Parathyroid adenoma (tissue), 2 donors: ENCODE data around the gene CREB3.
A peak's percentile ranks its signal among the peaks of the same experiment; 100 is the strongest.

ENCODE experiments used
- H2AFZ ChIP-seq: fragments of 300-600 bp; sonication (generic); one replicate; pipeline ENCODE4 v1.7.0; 2017; ENCODE audit warnings: antibody characterized with exemption, mild to moderate bottlenecking
- H3K27ac ChIP-seq: fragments of 300-600 bp; sonication (generic); one replicate; pipeline ENCODE4 v1.7.0; 2017
- H3K27me3 ChIP-seq: fragments of 300-600 bp; sonication (generic); one replicate; pipeline ENCODE4 v1.7.0; 2017; ENCODE audit warnings: low read length; ENCODE audit not compliant: control insufficient read depth, insufficient read depth
- H3K36me3 ChIP-seq: fragments of 300-600 bp; sonication (generic); one replicate; pipeline ENCODE4 v1.7.0; 2017; ENCODE audit warnings: low read length; ENCODE audit not compliant: control insufficient read depth, insufficient read depth
- H3K4me1 ChIP-seq: fragments of 300-600 bp; sonication (generic); one replicate; pipeline ENCODE4 v1.7.0; 2017; ENCODE audit warnings: control low read depth
- H3K4me2 ChIP-seq: fragments of 300-600 bp; sonication (generic); one replicate; pipeline ENCODE4 v1.7.0; 2017; ENCODE audit warnings: low read length
- H3K4me3 ChIP-seq: fragments of 300-600 bp; sonication (generic); one replicate; pipeline ENCODE4 v1.7.0; 2017; ENCODE audit warnings: low read depth, low read length
- H3K79me2 ChIP-seq: fragments of 300-600 bp; sonication (generic); one replicate; pipeline ENCODE4 v1.7.0; 2017; ENCODE audit warnings: control low read depth
- H3K9ac ChIP-seq: fragments of 300-600 bp; sonication (generic); one replicate; pipeline ENCODE4 v1.7.0; 2017; ENCODE audit warnings: mild to moderate bottlenecking
- H3K9me3 ChIP-seq: fragments of 300-600 bp; sonication (generic); one replicate; pipeline ENCODE4 v1.7.0; 2017; ENCODE audit warnings: low read length; ENCODE audit not compliant: control insufficient read depth
- CTCF ChIP-seq: fragments of 300-600 bp; sonication (generic); IDR thresholded peaks from one replicate; pipeline ENCODE4 v1.7.0; 2017; ENCODE audit warnings: antibody characterized with exemption, mild to moderate bottlenecking
- donor health status: primary hyperparathyroidism.

CREB3 gene

GRCh38 chr9:35727676-35728040, 4.8 kb upstream of the CREB3 start:
- peak overlapping the region; percentile 49 for H3K27ac ChIP-seq
- TF ChIP-seq CTCF = no peak
- H3K27me3 ChIP-seq = no peaks in the 10 kb centered on the region
- peak overlapping the region; percentile 50 for H3K4me2 ChIP-seq
- H3K36me3 ChIP-seq = no peaks in the 10 kb centered on the region
- peaks cover 12% of the 10 kb centered on the region for H3K79me2 ChIP-seq
- H3K4me3 ChIP-seq = no peak overlapping the region
- H2AFZ ChIP-seq = no peak overlapping the region
- H3K4me1 ChIP-seq = peaks cover 10% of the 10 kb centered on the region
- no peak overlapping the region for H3K9ac ChIP-seq
- H3K9me3 ChIP-seq = no peaks in the 10 kb centered on the region

DNA sequence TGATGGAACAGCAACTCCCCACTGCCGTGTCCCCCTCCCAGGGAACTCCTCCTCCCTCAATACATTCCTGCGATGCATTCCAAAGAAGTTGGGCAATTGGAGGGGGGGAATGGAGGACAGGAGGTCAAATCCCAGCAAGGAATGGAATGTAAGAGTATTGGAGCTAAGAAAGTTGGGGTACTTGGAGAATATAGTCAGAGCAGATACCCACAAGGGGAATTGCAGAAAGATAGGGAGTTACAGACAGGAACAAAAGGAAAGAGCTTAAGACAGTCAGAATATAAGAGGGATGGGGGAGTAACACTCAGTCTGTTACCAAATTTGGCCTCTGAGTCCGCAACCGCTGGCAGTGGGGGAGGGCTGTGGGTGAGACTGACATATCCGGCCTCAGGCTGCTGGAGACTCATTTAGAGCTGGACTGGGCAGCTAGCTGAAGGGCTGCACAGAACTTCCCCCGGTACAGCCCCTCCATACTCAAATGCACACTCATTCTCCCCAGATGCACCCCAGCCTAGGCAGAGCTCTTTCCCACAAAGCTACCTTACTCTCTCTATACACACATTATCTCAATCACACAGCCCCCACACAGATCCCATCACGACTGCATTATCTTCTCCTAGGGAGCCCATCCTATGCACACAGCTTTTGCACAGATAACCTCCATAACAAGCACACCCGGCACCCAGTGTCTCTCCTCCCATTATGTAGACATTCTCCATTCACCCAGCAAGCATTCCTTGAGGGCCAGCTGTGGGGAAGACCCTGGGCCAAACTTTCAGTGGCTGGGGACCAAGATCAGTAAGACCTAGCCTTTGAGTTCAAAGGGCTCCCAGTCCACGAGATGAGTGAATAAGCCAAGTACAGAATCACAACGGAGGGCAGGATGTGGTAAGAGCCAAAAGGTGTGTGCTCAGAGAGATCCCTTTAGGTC, 4.2 kb upstream of the CREB3 start:
- Histone ChIP-seq H2AFZ (no peak overlapping the region), H3K9ac (no peak overlapping the region), H3K4me1 (peaks cover 14% of the 10 kb centered on the region), H3K9me3 (no peaks in the 10 kb centered on the region), H3K79me2 (peaks cover 12% of the 10 kb centered on the region), H3K4me2 (peak overlapping the region; percentile 52), H3K36me3 (no peaks in the 10 kb centered on the region), H3K27ac (peak overlapping the region; percentile 49), H3K4me3 (peak overlapping the region; percentile 8), H3K27me3 (no peaks in the 10 kb centered on the region)
- no peak for TF ChIP-seq CTCF

DNA sequence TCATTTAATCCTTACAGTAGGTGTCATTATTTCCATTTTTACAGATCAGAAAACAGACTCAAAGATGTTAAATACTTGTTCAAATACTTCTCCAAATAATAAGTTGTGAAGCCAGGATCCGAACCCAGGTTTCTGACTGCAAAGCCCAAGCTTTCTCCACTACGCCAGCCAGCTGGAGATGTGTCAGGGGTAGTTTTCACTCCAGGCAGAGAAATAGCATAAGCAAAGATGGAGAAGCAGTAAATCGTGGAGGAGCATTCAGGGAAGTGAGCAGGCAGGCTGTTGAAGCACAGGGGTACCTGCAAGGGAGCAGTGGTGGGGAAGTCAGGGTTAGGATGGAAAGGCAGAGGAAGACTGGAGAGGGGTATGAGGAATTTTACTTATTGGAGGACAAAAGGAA, 3.4 kb upstream of the CREB3 start:
- Histone ChIP-seq H3K36me3 (no peaks in the 10 kb centered on the region), H3K27me3 (no peaks in the 10 kb centered on the region), H2AFZ (no peak overlapping the region), H3K9me3 (no peaks in the 10 kb centered on the region), H3K27ac (peak overlapping the region; percentile 12), H3K9ac (no peak overlapping the region), H3K4me2 (no peak overlapping the region), H3K79me2 (peaks cover 12% of the 10 kb centered on the region), H3K4me1 (peaks cover 17% of the 10 kb centered on the region), H3K4me3 (no peak overlapping the region)
- no peak for TF ChIP-seq CTCF

GRCh38 chr9:35729700-35730485, 2.6 kb upstream of the CREB3 start:
- Histone ChIP-seq H3K27me3 (no peaks in the 10 kb centered on the region), H3K4me1 (peaks cover 17% of the 10 kb centered on the region), H3K36me3 (no peaks in the 10 kb centered on the region), H3K4me3 (peak overlapping the region; percentile 29), H2AFZ (no peak overlapping the region), H3K79me2 (peaks cover 12% of the 10 kb centered on the region), H3K27ac (peak overlapping the region; percentile 12), H3K9me3 (no peaks in the 10 kb centered on the region), H3K4me2 (peak overlapping the region; percentile 92), H3K9ac (no peak overlapping the region)
- peak; percentile 41 for TF ChIP-seq CTCF
